Measurements from ENCODE around the gene TM9SF4.

GRCh38 chr20:32162351-32162750 lies 52.8 kb downstream of the TM9SF4 start:
- TF ChIP-seq CTCF (IDR thresholded peaks at IDR 0.05 in 4 of 5, conservative IDR thresholded peaks at IDR 0.05 in 1 of 5) (no peak), POLR2A (IDR thresholded peaks at IDR 0.05) (no peak)
